Measurements from ENCODE around the gene PTDSS2.

The PTDSS2 gene

GRCh38 chr11:419248-420005 lies 30.7 kb upstream of the PTDSS2 start:
- H2BK120ac ChIP-seq (ENCODE audit: low read depth, low read length) = no peak overlapping the region
- no peak overlapping the region for H2AK5ac ChIP-seq (ENCODE audit: low read length, severe bottlenecking)
- no peak overlapping the region for H3K4ac ChIP-seq (ENCODE audit: low read depth in 1 of 2, low read length in 2 of 2)
- H3K4me1 ChIP-seq (ENCODE audit: control insufficient read depth, insufficient read depth, low read depth, low read length) = peaks cover 30% of the 10 kb centered on the region
- peaks cover 0 to 2% of the 10 kb centered on the region in 2 experiments for H3K36me3 ChIP-seq (ENCODE audit: control insufficient read depth in 1 of 2, insufficient read depth in 2 of 2, low read depth in 1 of 2, low read length in 2 of 2)
- no peaks in the 10 kb centered on the region for H3K9me3 ChIP-seq (ENCODE audit: control insufficient read depth, low read length)
- H3K27me3 ChIP-seq (ENCODE audit: control insufficient read depth in 1 of 2, insufficient read depth in 1 of 2, low read length in 2 of 2) = peaks cover 0 to 61% of the 10 kb centered on the region in 2 experiments
- H3K79me1 ChIP-seq (replicated peaks; ENCODE audit: low read length, poor library complexity, severe bottlenecking) = no peaks in the 10 kb centered on the region
- no peak for DNase-seq
- H3K4me2 ChIP-seq (ENCODE audit: low read length, poor library complexity, severe bottlenecking) = no peak overlapping the region
- H3K4me3 ChIP-seq (ENCODE audit: insufficient read depth in 1 of 2, low read depth in 1 of 2, low read length in 2 of 2) = no peak overlapping the region
- H3K18ac ChIP-seq (ENCODE audit: low read depth in 1 of 2, low read length in 2 of 2) = no peak overlapping the region
- no peak overlapping the region for H4K8ac ChIP-seq (ENCODE audit: low read length)
- no peak overlapping the region for H2AFZ ChIP-seq (ENCODE audit: low read depth, low read length)
- H2BK5ac ChIP-seq (ENCODE audit: low read depth, low read length, poor library complexity, severe bottlenecking) = no peak overlapping the region
- H2BK15ac ChIP-seq (ENCODE audit: low read depth, poor library complexity, severe bottlenecking) = no peak overlapping the region
- no peak overlapping the region for H2BK12ac ChIP-seq (ENCODE audit: low read length in 2 of 2)
- H3K9ac ChIP-seq (ENCODE audit: low read length) = no peak overlapping the region
- no peak overlapping the region for H3K23ac ChIP-seq (ENCODE audit: low read length in 2 of 2)
- no peak overlapping the region for H4K91ac ChIP-seq (ENCODE audit: low read length)
- H3K14ac ChIP-seq (ENCODE audit: low read length in 2 of 2) = no peak overlapping the region
- no peak overlapping the region for H3K27ac ChIP-seq (ENCODE audit: low read length, poor library complexity, severe bottlenecking)
- WGBS = 85% methylated on average over 20 of the region's 20 CpGs

- H3K4me1 ChIP-seq (ENCODE audit: control insufficient read depth, insufficient read depth, low read depth, low read length) = peaks cover 22% of the 10 kb centered on the region
- WGBS = 89% methylated on average over 71 of the region's 71 CpGs
- no peak overlapping the region for H2AFZ ChIP-seq (ENCODE audit: low read depth, low read length)
- DNase-seq = no peak
- no peak overlapping the region for H4K91ac ChIP-seq (ENCODE audit: low read length)
- no peak overlapping the region for H3K23ac ChIP-seq (ENCODE audit: low read length in 2 of 2)
- H3K18ac ChIP-seq (ENCODE audit: low read depth in 1 of 2, low read length in 2 of 2) = no peak overlapping the region
- H2AK5ac ChIP-seq (ENCODE audit: low read length, severe bottlenecking) = no peak overlapping the region
- H4K8ac ChIP-seq (ENCODE audit: low read length) = no peak overlapping the region
- H3K4me3 ChIP-seq (ENCODE audit: insufficient read depth in 1 of 2, low read depth in 1 of 2, low read length in 2 of 2) = no peak overlapping the region
- H3K14ac ChIP-seq (ENCODE audit: low read length in 2 of 2) = no peak overlapping the region
- no peak overlapping the region for H2BK5ac ChIP-seq (ENCODE audit: low read depth, low read length, poor library complexity, severe bottlenecking)
- H3K9me3 ChIP-seq (ENCODE audit: control insufficient read depth, low read length) = no peaks in the 10 kb centered on the region
- no peak overlapping the region for H3K4me2 ChIP-seq (ENCODE audit: low read length, poor library complexity, severe bottlenecking)
- H3K27ac ChIP-seq (ENCODE audit: low read length, poor library complexity, severe bottlenecking) = no peak overlapping the region
- no peak overlapping the region for H2BK12ac ChIP-seq (ENCODE audit: low read length in 2 of 2)
- H2BK120ac ChIP-seq (ENCODE audit: low read depth, low read length) = no peak overlapping the region
- no peak overlapping the region for H3K4ac ChIP-seq (ENCODE audit: low read depth in 1 of 2, low read length in 2 of 2)
- H3K36me3 ChIP-seq (ENCODE audit: control insufficient read depth in 1 of 2, insufficient read depth in 2 of 2, low read depth in 1 of 2, low read length in 2 of 2) = peaks cover 0 to 2% of the 10 kb centered on the region in 2 experiments
- peaks cover 0 to 64% of the 10 kb centered on the region in 2 experiments for H3K27me3 ChIP-seq (ENCODE audit: control insufficient read depth in 1 of 2, insufficient read depth in 1 of 2, low read length in 2 of 2)
- H3K9ac ChIP-seq (ENCODE audit: low read length) = no peak overlapping the region
- H3K79me1 ChIP-seq (replicated peaks; ENCODE audit: low read length, poor library complexity, severe bottlenecking) = no peaks in the 10 kb centered on the region
- no peak overlapping the region for H2BK15ac ChIP-seq (ENCODE audit: low read depth, poor library complexity, severe bottlenecking)
These were observed 29.8 kb upstream of the PTDSS2 start for GRCh38 chr11:420054-420910.

GRCh38 chr11:420911-421321 lies 29.2 kb upstream of the PTDSS2 start:
- H2BK5ac ChIP-seq (ENCODE audit: low read depth, low read length, poor library complexity, severe bottlenecking) = no peak overlapping the region
- H3K23ac ChIP-seq (ENCODE audit: low read length in 2 of 2) = no peak overlapping the region
- H2BK12ac ChIP-seq (ENCODE audit: low read length in 2 of 2) = no peak overlapping the region
- no peak overlapping the region for H3K27ac ChIP-seq (ENCODE audit: low read length, poor library complexity, severe bottlenecking)
- H2AFZ ChIP-seq (ENCODE audit: low read depth, low read length) = no peak overlapping the region
- no peak overlapping the region for H3K4ac ChIP-seq (ENCODE audit: low read depth in 1 of 2, low read length in 2 of 2)
- H3K79me1 ChIP-seq (replicated peaks; ENCODE audit: low read length, poor library complexity, severe bottlenecking) = no peaks in the 10 kb centered on the region
- peaks cover 0 to 2% of the 10 kb centered on the region in 2 experiments for H3K36me3 ChIP-seq (ENCODE audit: control insufficient read depth in 1 of 2, insufficient read depth in 2 of 2, low read depth in 1 of 2, low read length in 2 of 2)
- H3K9me3 ChIP-seq (ENCODE audit: control insufficient read depth, low read length) = no peaks in the 10 kb centered on the region
- no peak overlapping the region for H4K8ac ChIP-seq (ENCODE audit: low read length)
- no peak overlapping the region for H2BK120ac ChIP-seq (ENCODE audit: low read depth, low read length)
- H3K4me1 ChIP-seq (ENCODE audit: control insufficient read depth, insufficient read depth, low read depth, low read length) = peaks cover 16% of the 10 kb centered on the region
- no peak for DNase-seq
- no peak overlapping the region for H3K4me2 ChIP-seq (ENCODE audit: low read length, poor library complexity, severe bottlenecking)
- H3K27me3 ChIP-seq (ENCODE audit: control insufficient read depth in 1 of 2, insufficient read depth in 1 of 2, low read length in 2 of 2) = peaks cover 0 to 63% of the 10 kb centered on the region in 2 experiments
- H3K18ac ChIP-seq (ENCODE audit: low read depth in 1 of 2, low read length in 2 of 2) = no peak overlapping the region
- H3K14ac ChIP-seq (ENCODE audit: low read length in 2 of 2) = peak overlapping the region in 1 of 2 experiments; percentile 3
- H4K91ac ChIP-seq (ENCODE audit: low read length) = no peak overlapping the region
- H3K9ac ChIP-seq (ENCODE audit: low read length) = no peak overlapping the region
- WGBS = 97% methylated on average over 17 of the region's 21 CpGs
- H3K4me3 ChIP-seq (ENCODE audit: insufficient read depth in 1 of 2, low read depth in 1 of 2, low read length in 2 of 2) = no peak overlapping the region
- H2BK15ac ChIP-seq (ENCODE audit: low read depth, poor library complexity, severe bottlenecking) = no peak overlapping the region
- no peak overlapping the region for H2AK5ac ChIP-seq (ENCODE audit: low read length, severe bottlenecking)

- Histone ChIP-seq H2AK5ac (ENCODE audit: low read length, severe bottlenecking) (no peak overlapping the region), H3K23ac (ENCODE audit: low read length in 2 of 2) (no peak overlapping the region), H2AFZ (ENCODE audit: low read depth, low read length) (no peak overlapping the region), H3K14ac (ENCODE audit: low read length in 2 of 2) (no peak overlapping the region), H4K91ac (ENCODE audit: low read length) (no peak overlapping the region), H3K4me3 (ENCODE audit: insufficient read depth in 1 of 2, low read depth in 1 of 2, low read length in 2 of 2) (no peak overlapping the region), H3K27ac (ENCODE audit: low read length, poor library complexity, severe bottlenecking) (no peak overlapping the region), H3K18ac (ENCODE audit: low read depth in 1 of 2, low read length in 2 of 2) (no peak overlapping the region), H2BK120ac (ENCODE audit: low read depth, low read length) (no peak overlapping the region), H4K8ac (ENCODE audit: low read length) (no peak overlapping the region), H3K79me1 (replicated peaks; ENCODE audit: low read length, poor library complexity, severe bottlenecking) (no peaks in the 10 kb centered on the region), H3K4me2 (ENCODE audit: low read length, poor library complexity, severe bottlenecking) (no peak overlapping the region), H3K9ac (ENCODE audit: low read length) (no peak overlapping the region), H3K36me3 (ENCODE audit: control insufficient read depth in 1 of 2, insufficient read depth in 2 of 2, low read depth in 1 of 2, low read length in 2 of 2) (peaks cover 0 to 2% of the 10 kb centered on the region in 2 experiments), H2BK15ac (ENCODE audit: low read depth, poor library complexity, severe bottlenecking) (no peak overlapping the region), H2BK5ac (ENCODE audit: low read depth, low read length, poor library complexity, severe bottlenecking) (no peak overlapping the region), H3K27me3 (ENCODE audit: control insufficient read depth in 1 of 2, insufficient read depth in 1 of 2, low read length in 2 of 2) (peaks cover 0 to 59% of the 10 kb centered on the region in 2 experiments), H3K4me1 (ENCODE audit: control insufficient read depth, insufficient read depth, low read depth, low read length) (peaks cover 4% of the 10 kb centered on the region), H3K4ac (ENCODE audit: low read depth in 1 of 2, low read length in 2 of 2) (no peak overlapping the region), H3K9me3 (ENCODE audit: control insufficient read depth, low read length) (no peaks in the 10 kb centered on the region), H2BK12ac (ENCODE audit: low read length in 2 of 2) (no peak overlapping the region)
- DNase-seq = no peak
- WGBS = 78% methylated on average over 10 of the region's 10 CpGs
These were observed 27.8 kb upstream of the PTDSS2 start for GRCh38 chr11:422249-422656.
